Measurements from ENCODE around the gene CH25H.
"Not testable (repeated sequence)": the region's sequence is repeated elsewhere in the genome, so short reads cannot be mapped to it uniquely, and the experiment has no call there.

CH25H gene

DNA sequence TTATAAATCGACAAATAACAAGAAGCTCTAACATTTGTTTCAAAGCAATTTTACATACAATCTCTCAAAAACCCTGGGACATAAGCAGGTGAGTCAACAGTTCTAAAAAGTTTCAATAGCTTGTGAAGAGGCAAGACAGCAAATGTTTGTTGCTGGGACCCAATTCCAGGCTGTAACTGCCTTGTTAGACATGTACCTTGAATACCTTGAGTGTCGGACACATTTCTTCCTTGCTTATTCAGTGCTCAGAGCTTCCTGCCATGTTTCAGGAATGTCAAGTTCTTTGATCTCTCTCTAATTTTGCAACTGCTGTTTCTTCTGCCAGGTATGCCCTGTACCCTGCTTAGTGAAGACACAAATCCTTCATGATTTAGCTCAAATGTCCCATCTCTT, 5.1 kb downstream of the CH25H start:
- TF ChIP-seq, protein P1, sequence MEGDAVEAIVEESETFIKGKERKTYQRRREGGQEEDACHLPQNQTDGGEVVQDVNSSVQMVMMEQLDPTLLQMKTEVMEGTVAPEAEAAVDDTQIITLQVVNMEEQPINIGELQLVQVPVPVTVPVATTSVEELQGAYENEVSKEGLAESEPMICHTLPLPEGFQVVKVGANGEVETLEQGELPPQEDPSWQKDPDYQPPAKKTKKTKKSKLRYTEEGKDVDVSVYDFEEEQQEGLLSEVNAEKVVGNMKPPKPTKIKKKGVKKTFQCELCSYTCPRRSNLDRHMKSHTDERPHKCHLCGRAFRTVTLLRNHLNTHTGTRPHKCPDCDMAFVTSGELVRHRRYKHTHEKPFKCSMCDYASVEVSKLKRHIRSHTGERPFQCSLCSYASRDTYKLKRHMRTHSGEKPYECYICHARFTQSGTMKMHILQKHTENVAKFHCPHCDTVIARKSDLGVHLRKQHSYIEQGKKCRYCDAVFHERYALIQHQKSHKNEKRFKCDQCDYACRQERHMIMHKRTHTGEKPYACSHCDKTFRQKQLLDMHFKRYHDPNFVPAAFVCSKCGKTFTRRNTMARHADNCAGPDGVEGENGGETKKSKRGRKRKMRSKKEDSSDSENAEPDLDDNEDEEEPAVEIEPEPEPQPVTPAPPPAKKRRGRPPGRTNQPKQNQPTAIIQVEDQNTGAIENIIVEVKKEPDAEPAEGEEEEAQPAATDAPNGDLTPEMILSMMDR (IDR thresholded peaks at IDR 0.05; ENCODE audit: low read depth, low read length): no peak
- no peak for DNase-seq (ENCODE audit: low read depth, low spot score)
- in situ Hi-C loops (cut with HindIII; ENCODE audit: low sequenced_read_pairs): no loop called here
- H3K4me3 ChIP-seq (ENCODE audit: low read depth, low read length): no peak overlapping the region

DNA sequence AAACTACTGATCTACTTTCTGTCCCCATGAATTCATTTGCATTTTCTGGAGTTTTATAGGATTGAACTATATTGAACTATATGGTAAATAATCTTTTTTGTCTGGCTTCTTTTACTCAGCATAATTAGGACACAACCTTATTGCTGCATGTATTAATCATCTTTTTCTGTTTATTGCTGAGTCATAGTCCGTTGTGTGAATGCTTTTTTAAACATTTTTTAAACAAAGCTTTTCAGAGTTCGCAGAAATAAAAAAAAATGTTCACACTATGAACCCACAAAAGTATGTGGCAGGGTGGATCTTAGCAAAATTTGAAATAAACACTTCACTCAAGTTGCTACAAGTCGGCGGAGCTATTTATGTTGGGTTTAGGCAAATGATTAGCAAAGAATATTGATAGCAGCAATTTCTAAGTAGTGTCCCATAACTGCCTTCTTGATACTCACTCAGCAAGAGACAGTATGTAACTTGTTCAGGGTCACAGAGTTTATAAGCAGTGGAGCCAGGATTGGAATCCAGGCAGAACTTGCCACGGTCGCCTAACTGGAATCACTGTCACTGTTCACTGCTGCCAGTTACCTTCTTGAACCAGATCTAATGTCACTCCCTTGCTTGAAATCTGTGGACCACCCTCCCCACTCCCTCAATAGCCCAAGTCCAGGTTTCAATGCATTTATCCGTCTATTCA, 5.6 kb downstream of the CH25H start:
- no peak overlapping the region for H3K4me3 ChIP-seq (ENCODE audit: low read depth, low read length)
- TF ChIP-seq, protein P1 (IDR thresholded peaks at IDR 0.05; ENCODE audit: low read depth, low read length): no peak
- no peak for DNase-seq (ENCODE audit: low read depth, low spot score)
- in situ Hi-C loops (cut with HindIII; ENCODE audit: low sequenced_read_pairs): no loop called here

DNA sequence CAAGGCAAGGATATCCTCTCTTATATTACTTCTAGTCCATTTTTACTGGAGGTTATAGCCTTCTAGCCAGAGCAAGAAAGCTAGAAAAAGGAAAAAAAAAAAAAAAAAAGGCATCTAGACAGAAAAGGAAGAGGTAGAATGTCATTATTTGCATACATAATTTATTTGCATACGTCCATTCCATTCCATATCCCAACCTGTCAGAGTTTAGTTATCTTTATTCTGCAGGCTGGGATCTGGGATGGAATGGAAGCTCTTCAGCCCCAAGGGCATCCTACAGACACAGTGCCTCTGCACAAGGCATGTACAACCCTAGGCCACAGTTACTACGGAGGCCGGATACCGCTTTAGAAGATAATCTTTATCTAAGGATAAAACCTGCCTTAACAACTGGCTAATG, 9.6 kb downstream of the CH25H start:
- H3K4me3 ChIP-seq (ENCODE audit: low read depth, low read length): no peak overlapping the region
- no peak for DNase-seq (ENCODE audit: low read depth, low spot score)
- TF ChIP-seq, protein P1 (IDR thresholded peaks at IDR 0.05; ENCODE audit: low read depth, low read length): no peak
- in situ Hi-C loops (cut with HindIII; ENCODE audit: low sequenced_read_pairs): no loop called here

DNA sequence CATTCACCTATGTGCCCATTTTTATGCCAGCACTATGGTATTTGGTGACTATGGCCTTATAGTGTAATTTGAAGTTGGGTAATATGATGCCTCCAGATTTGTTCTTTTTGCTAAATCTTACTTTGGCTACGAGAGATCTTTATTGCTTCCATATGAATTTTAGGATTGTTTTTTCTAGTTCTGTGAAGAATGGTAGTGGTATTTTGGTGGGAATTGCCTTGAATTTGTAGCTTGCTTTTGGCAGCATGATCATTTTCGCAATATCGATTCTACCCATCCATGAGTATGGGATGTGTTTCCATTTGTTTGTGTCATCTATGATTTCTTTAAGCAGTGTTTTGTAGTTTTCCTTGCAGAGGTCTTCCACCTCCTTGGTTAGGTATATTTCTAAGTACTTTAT, 15.8 kb downstream of the CH25H start:
- in situ Hi-C loops (cut with HindIII; ENCODE audit: low sequenced_read_pairs); H3K4me3 ChIP-seq (ENCODE audit: low read depth, low read length); DNase-seq (ENCODE audit: low read depth, low spot score): not testable (repeated sequence)

DNA sequence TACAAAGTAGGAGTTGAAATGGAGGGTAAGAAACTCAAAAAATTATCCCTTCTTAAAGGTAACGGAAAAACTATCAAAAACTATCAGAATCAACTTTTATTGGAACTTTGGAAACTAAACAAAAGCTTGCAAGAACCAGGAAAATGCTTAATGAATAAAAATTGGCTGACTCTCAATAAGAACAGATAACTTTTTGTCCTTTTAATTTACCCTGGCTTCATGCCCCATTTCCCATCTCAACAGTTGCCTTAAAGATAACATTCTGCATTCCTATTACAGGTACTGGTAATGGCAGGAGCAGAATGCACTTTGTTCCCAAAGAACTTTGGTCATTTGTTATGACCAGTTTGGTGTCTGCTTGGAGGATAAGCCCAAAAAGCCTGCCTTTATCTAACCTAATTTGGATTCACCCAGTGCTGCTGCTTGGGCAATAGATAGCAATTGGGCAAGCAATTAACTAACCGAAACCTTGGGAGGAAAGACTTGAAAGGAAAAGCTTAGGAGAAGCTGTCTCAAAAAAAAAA, 17.8 kb downstream of the CH25H start:
- DNase-seq (ENCODE audit: low read depth, low spot score): no peak
- H3K4me3 ChIP-seq (ENCODE audit: low read depth, low read length): no peak overlapping the region
- TF ChIP-seq, protein P1 (IDR thresholded peaks at IDR 0.05; ENCODE audit: low read depth, low read length): no peak
- in situ Hi-C loops (cut with HindIII; ENCODE audit: low sequenced_read_pairs): no loop called here

DNA sequence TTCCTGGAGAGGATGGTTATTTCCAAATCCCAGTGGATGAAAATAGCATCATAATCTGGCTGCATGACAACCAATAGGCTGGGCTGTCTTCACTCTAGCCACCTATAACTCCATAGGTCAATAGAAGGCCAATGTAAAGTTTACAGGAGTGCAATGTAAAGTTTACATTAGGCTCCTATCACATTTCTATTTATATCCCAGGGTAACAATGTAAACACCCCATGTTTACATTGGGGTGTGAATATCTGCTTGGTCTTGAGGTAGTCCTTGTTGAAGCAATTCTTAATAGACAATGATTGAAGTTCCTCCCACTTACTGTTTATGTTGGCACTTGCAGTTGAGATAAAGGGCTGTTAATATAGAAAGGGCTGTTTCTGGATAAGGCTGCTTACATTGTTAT, 21.5 kb downstream of the CH25H start:
- in situ Hi-C loops (cut with HindIII; ENCODE audit: low sequenced_read_pairs): no loop called here
- H3K4me3 ChIP-seq (ENCODE audit: low read depth, low read length): no peak overlapping the region
- no peak for DNase-seq (ENCODE audit: low read depth, low spot score)
- TF ChIP-seq, protein P1 (IDR thresholded peaks at IDR 0.05; ENCODE audit: low read depth, low read length): no peak

DNA sequence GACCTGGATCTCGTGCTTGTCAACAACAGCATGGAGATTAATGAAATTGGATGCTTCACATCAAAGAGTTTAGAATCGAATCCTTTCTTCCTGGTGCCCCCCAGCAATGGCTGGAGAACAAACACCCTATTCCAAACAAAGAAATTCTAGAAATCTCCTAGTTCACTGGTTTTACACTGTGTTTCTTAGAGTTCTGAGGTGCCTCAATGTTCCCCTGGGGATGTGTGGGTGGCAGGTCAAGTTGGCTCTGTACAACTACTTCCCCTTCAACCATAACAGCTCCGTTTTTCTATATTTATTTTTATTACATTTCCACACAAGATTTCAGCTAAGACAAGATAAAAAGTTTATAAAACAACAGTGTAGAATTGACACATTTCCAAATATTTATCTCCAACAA, 22.5 kb downstream of the CH25H start:
- no peak for DNase-seq (ENCODE audit: low read depth, low spot score)
- in situ Hi-C loops (cut with HindIII; ENCODE audit: low sequenced_read_pairs): no loop called here
- H3K4me3 ChIP-seq (ENCODE audit: low read depth, low read length): no peak overlapping the region
- TF ChIP-seq, protein P1 (IDR thresholded peaks at IDR 0.05; ENCODE audit: low read depth, low read length): no peak

Data from astrocyte of the spinal cord (primary cell).